NCI-H345 treated with DMSO at 0.1 percent for 48 hours (cell line): ENCODE results near the gene SRCAP.
"Not testable (repeated sequence)": the region's sequence is repeated elsewhere in the genome, so short reads cannot be mapped to it uniquely, and the experiment has no call there.

Experiments used
- DNase-seq: peaks from one replicate; lab custom pipeline; 2025; ENCODE audit not compliant: unreplicated experiment; lab: John Stamatoyannopoulos, UW

The SRCAP gene

DNA sequence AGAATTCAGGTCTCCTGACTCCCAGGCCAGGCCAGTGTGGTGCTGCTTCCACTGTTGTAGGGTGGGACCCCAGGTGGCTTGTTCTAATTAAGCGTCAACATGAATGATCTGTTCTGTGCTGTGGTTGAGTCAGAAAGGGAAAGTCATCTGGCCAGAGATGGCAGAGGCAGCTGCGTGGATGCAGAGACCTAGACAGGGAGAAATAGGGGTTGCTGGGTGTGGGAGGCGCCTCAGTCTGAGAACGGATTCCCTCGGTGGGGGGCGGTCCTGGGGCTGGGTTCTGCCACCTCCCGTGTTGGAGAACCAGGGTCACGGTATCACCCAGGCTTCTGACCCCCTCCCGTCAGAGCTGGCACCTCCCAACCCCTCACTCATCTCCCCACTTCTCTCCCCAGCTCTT is 35.2 kb upstream of the SRCAP start:
- no peak for DNase-seq

DNA sequence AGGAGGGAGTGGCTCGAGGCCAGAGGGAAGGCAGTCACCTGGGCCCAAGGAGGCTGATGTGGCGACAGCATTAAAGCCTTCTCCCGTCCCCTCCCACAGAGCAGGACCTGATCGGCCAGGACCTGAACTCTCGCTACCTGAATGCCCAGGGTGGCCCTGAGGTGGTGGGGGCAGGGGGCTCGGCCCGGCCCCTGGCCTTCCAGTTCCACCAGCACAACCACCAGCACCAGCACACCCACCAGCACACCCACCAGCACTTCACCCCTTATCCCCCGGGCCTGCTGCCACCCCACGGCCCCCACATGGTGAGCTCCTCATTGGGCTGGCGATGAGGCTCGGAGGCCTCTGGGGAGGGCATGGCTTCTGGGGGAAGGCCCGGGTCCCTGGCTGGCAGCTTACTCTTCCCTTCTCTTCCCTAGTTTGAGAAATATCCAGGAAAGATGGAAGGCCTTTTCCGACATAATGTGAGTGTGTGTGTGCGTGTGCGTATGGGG is 34.3 kb upstream of the SRCAP start:
- DNase-seq = no peak

DNA sequence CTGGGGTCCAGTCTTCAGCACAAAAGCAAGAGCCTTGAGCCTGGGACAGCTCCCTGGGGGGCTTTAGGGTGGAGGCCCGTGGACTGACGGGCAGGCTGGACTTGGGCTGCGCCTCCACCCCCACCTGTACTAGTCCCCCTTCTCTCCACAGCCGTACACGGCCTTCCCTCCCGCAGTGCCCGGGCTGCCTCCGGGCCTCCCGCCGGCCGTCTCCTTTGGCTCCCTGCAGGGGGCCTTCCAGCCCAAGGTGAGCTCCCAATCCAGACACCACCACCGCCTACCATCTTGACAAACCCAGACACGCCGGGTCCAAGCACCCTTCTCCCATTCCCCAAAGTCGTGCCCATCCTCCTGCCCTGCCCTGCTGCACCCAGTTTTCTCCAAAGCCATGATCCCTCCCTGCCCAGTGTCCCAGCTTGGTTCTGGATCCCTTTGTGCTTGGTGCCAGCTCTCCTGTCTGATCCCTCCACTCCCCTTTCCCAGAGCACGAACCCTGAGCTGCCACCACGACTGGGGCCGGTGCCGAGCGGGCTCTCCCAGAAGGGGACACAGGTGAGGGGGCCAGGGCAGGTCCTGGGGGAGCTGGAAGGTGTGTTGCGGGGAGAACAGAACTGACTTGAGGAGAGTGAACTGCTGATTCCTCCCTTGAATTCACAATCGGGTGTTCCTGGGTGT is 33.7 kb upstream of the SRCAP start:
- DNase-seq = no peak

- DNase-seq = no peak
These were observed 33.2 kb upstream of the SRCAP start for GRCh38 chr16:30665830-30666190.

- DNase-seq = no peak
These were observed 32.3 kb upstream of the SRCAP start for GRCh38 chr16:30666681-30667080.

- DNase-seq = no peak
These were observed 31.5 kb upstream of the SRCAP start for GRCh38 chr16:30667361-30667905.

GRCh38 chr16:30668393-30668792 is 30.6 kb upstream of the SRCAP start:
- DNase-seq = no peak

DNA sequence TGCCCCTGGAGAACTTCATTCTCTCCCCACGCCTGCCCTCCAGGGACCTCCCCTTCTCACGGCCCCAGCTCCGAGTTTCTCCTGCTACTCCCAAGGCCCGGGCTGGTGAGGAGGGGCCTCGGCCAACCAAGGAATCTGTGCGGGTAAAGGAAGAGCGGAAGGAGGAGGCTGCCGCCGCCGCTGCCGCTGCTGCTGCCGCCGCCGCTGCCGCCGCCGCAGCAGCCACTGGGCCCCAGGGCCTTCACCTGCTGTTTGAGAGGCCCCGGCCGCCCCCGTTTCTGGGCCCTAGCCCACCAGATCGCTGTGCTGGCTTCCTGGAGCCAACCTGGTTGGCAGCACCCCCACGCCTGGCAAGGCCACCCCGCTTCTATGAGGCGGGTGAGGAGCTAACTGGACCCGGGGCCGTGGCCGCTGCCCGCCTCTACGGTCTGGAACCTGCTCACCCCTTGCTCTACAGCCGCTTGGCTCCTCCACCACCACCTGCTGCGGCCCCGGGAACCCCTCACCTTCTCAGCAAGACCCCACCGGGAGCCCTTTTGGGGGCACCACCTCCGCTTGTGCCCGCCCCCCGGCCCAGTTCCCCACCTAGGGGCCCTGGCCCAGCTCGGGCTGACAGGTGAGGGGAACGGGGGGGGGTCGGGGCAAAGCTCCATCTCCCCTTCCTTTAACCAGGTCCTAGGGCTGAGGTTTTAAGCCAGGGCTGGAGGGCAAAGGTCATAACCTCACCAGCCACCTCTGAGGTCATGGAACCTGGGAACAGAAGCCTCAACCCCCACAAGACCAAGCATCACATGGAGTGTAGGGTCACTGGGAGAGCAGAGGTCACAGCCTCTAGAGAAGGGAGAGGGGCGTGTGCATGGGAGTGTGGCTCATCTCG is 29.7 kb upstream of the SRCAP start:
- no peak for DNase-seq

- DNase-seq = no peak
These were observed 28.8 kb upstream of the SRCAP start for GRCh38 chr16:30669903-30670824.

DNA sequence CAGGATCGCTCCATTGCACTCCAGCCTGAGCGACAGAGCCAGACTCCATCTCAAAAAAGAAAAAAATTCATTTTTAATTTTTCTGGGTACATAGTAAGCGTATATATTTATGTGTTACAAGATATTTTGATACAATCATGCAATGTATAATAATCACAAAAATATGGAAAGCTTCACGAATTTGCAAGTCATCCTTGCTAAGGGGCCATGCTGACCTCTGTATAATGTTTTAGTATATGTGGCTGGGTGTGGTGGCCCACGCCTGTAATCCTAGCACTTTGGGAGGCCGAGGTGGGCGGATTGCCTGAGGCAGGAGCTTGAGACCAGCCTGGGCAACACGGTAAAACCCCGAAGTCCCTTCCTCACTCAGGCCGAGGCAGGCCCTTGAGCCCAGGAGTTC is 23.8 kb upstream of the SRCAP start:
- no peak for DNase-seq

DNA sequence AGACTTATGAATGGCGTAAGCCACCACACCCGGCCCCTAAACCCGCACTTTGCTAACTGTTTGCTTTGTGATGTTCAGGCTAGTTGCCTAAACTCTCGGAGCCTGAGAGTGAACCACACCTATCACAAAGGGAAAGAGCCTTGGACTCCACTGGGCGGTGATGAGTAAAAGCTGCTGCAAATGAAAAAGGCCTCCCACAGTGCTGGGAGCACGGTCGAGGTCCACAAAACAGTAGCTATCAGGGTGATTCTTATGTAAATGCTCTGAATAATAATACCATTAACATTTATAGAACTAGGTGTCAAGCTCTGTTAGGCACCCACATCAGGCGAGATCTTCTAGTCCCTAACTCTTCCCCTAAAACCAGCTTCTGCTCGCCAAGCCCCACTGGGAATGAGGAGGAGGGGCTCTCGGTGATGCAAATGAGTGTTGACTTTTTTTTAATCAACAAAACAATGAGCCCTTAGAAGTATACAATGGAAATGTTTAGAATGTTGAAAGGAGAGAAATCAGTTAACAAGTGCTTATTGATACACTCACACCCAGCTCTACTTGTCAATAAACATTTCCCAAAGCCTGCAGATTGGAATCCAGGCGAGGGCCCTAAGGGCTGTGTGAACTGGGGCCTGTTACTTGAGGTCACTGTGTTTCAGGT is 20.9 kb upstream of the SRCAP start:
- no peak for DNase-seq

- DNase-seq = no peak
These were observed 20.4 kb upstream of the SRCAP start for GRCh38 chr16:30678586-30678970.

- DNase-seq = no peak
These were observed 18.6 kb upstream of the SRCAP start for GRCh38 chr16:30680326-30680725.

DNA sequence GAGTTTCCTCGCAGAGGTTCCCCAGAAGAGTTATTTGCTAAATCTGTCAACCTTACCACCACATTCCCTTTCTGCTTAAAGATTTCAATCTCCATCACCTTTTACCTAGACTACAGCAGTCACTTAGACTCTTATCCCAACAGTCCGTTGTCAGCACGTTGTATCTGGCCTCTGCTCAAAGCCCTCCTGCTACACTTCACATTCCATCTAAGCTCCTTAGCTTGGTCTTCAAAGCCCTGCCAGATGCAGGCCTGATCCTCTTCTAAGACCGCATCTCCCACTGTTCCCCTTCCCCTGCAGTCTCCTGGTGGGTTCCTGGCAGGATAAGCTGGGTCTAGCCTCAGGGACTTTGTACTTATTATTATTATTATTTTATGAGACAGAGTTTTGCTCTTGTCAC is 10.3 kb upstream of the SRCAP start:
- no peak for DNase-seq

DNA sequence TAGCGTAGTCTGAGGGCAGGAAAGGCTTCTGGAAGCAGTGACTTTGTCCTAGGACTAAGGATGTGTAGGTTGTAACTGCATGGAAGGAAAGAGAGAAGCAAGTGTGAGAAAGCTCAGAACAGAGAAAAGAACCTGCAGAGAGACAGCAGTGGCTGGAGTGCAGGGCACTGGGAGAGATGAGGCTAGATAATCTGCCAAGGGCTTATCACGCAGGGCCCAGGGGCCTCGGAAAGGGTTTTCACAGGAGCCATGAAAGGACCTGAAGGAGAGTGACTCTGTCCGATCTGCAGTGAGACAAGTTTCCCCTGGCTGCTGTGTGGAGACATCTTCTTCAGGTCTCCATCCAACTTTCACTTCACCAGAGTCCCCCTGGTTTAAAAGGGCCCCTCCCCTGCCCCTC is 7.1 kb upstream of the SRCAP start:
- DNase-seq = no peak

DNA sequence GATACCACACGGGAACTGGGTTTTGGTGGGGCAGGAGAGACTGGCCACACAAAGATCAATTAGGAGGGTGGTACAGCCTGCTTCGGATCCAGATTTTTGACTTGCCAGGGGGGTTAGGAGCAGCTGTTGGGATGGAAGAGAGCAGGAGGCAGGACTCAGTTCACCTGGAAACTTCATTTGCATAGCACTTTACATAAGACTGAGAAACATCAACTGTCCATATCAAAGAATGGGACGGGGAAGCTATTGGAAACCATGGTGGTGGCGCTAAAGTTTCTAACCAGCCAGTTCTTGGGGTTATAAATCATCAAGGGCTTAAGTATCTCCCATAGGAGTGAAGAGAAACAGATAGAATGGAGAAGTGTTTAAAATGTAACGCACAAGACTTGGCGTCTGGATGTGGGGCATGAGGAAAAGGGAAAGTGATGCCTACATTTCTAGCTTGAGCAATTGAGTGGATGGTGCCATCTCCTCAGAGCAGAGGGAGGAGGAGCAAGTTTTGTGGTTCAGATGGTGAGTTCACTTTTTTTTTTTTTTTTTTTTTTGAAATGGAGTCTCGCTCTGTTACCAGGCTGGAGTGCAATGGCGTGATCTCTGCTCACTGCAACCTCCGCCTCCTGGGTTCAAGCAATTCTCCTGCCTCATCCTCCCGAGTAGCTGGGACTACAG is 6.4 kb upstream of the SRCAP start:
- no peak for DNase-seq

GRCh38 chr16:30694926-30695693 is 3.9 kb upstream of the SRCAP start:
- no peak for DNase-seq

DNA sequence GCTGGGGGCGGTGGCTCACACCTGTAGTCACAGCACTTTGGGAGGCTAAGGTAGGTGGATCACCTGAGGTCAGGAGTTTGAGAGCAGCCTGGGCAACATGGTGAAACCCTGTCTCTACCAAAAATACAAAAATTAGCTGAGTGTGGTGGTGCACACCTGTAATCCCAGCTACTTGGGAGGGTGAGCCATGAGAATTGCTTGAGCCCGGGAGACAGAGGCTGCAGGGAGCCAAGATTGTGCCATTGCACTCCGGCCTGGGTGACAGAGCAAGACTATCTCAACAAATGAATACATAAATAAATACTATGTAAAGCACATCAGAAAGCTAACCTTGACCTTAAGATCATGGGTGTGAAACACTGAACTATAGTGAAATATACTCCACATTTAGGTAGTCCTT is 2.3 kb upstream of the SRCAP start:
- not testable (repeated sequence) for DNase-seq
